ENCODE data around the gene EFCAB6.

GRCh38 chr22:43693249-43693648 lies 118.9 kb downstream of the EFCAB6 start:
- TF ChIP-seq CTCF (IDR thresholded peaks at IDR 0.05), result no peak
- no peak for TF ChIP-seq POLR2A (IDR thresholded peaks at IDR 0.05)
- TF ChIP-seq POLR2AphosphoS5 (IDR thresholded peaks at IDR 0.05), result no peak
